IPS-18c (cell line): ENCODE data around the gene SERPINB1.
"Not testable (repeated sequence)": the region's sequence is repeated elsewhere in the genome, so short reads cannot be mapped to it uniquely, and the experiment has no call there.

Experiments
- H3K4me3 ChIP-seq: 2 replicates; pipeline ENCODE4 v1.7.0; 2013; ENCODE audit warnings: low read depth, mild to moderate bottlenecking, low read length, moderate library complexity; ENCODE audit not compliant: insufficient read depth
- H3K9me3 ChIP-seq: one replicate; pipeline ENCODE4 v1.6.1; 2013; ENCODE audit warnings: mild to moderate bottlenecking, low read length, moderate library complexity; ENCODE audit not compliant: control insufficient read depth, insufficient read depth

SERPINB1 gene

GRCh38 chr6:2871102-2871501 is 29.4 kb upstream of the SERPINB1 start:
- Histone ChIP-seq H3K9me3 (no peaks in the 10 kb centered on the region), H3K4me3 (no peak overlapping the region)

- Histone ChIP-seq H3K4me3 (no peak overlapping the region), H3K9me3 (no peaks in the 10 kb centered on the region)
Measured at GRCh38 chr6:2870046-2870636, 28.5 kb upstream of the SERPINB1 start.

- Histone ChIP-seq H3K9me3 (no peaks in the 10 kb centered on the region), H3K4me3 (no peak overlapping the region)
Measured at GRCh38 chr6:2868637-2869036, 27.0 kb upstream of the SERPINB1 start.

GRCh38 chr6:2866171-2866846 is 24.6 kb upstream of the SERPINB1 start:
- H3K4me3 ChIP-seq, result no peak overlapping the region
- H3K9me3 ChIP-seq, result no peaks in the 10 kb centered on the region

GRCh38 chr6:2865694-2866151 is 24.1 kb upstream of the SERPINB1 start:
- Histone ChIP-seq H3K4me3 (no peak overlapping the region), H3K9me3 (no peaks in the 10 kb centered on the region)

- H3K4me3 ChIP-seq, result no peak overlapping the region
- no peaks in the 10 kb centered on the region for H3K9me3 ChIP-seq
Measured at GRCh38 chr6:2865270-2865669, 23.6 kb upstream of the SERPINB1 start.

- no peaks in the 10 kb centered on the region for H3K9me3 ChIP-seq
- H3K4me3 ChIP-seq, result no peak overlapping the region
Measured at GRCh38 chr6:2863901-2864300, 22.2 kb upstream of the SERPINB1 start.

- H3K9me3 ChIP-seq, result no peaks in the 10 kb centered on the region
- no peak overlapping the region for H3K4me3 ChIP-seq
Measured at GRCh38 chr6:2862712-2863181, 21.1 kb upstream of the SERPINB1 start.

- no peak overlapping the region for H3K4me3 ChIP-seq
- H3K9me3 ChIP-seq, result no peaks in the 10 kb centered on the region
Measured at GRCh38 chr6:2861822-2862164, 20.1 kb upstream of the SERPINB1 start.

GRCh38 chr6:2861060-2861821 is 19.6 kb upstream of the SERPINB1 start:
- H3K4me3 ChIP-seq, result no peak overlapping the region

GRCh38 chr6:2860706-2861059 is 19.0 kb upstream of the SERPINB1 start:
- H3K4me3 ChIP-seq, H3K9me3 ChIP-seq: not testable (repeated sequence)

More at GRCh38 chr6:2861060-2861821, 19.6 kb upstream of the SERPINB1 start:
- H3K9me3 ChIP-seq, result no peaks in the 10 kb centered on the region

- H3K4me3 ChIP-seq, H3K9me3 ChIP-seq: not testable (repeated sequence)
Measured at GRCh38 chr6:2859798-2860705, 18.4 kb upstream of the SERPINB1 start.

- H3K9me3 ChIP-seq, result no peaks in the 10 kb centered on the region
- H3K4me3 ChIP-seq, result no peak overlapping the region
Measured at GRCh38 chr6:2859185-2859700, 17.6 kb upstream of the SERPINB1 start.

- H3K9me3 ChIP-seq, result no peaks in the 10 kb centered on the region
- H3K4me3 ChIP-seq, result no peak overlapping the region
Measured at GRCh38 chr6:2857580-2858337, 16.1 kb upstream of the SERPINB1 start.

GRCh38 chr6:2857185-2857579 is 15.5 kb upstream of the SERPINB1 start:
- Histone ChIP-seq H3K9me3 (no peaks in the 10 kb centered on the region), H3K4me3 (no peak overlapping the region)

- Histone ChIP-seq H3K9me3 (no peaks in the 10 kb centered on the region), H3K4me3 (no peak overlapping the region)
Measured at GRCh38 chr6:2855061-2855519, 13.4 kb upstream of the SERPINB1 start.
